Endothelial cell (in vitro differentiated cells): ENCODE measurements around the gene CAMTA1. TPM values are rescaled to one million over a fixed set of nuclear protein-coding genes. Genes with fewer than 3 reads are reported as not detected.

Source experiments
- DNase-seq: peaks from one replicate; pipeline ENCODE4 v3.0.0; 2021; ENCODE audit warnings: low spot score
- H3K27ac Mint-ChIP-seq: one replicate; pipeline ENCODE4 v1.8.0; 2021; ENCODE audit warnings: mixed read lengths, inconsistent platforms; ENCODE audit not compliant: unreplicated experiment
- H3K27me3 Mint-ChIP-seq: one replicate; pipeline ENCODE4 v1.8.0; 2021; ENCODE audit warnings: mild to moderate bottlenecking, moderate library complexity, mixed read lengths, inconsistent platforms; ENCODE audit not compliant: unreplicated experiment
- H3K36me3 Mint-ChIP-seq: one replicate; pipeline ENCODE4 v1.8.0; 2021; ENCODE audit warnings: mild to moderate bottlenecking, low read depth, mixed read lengths, inconsistent platforms; ENCODE audit not compliant: unreplicated experiment
- H3K4me1 Mint-ChIP-seq: one replicate; pipeline ENCODE4 v1.8.0; 2021; ENCODE audit warnings: mild to moderate bottlenecking, mixed read lengths, inconsistent platforms; ENCODE audit not compliant: unreplicated experiment
- H3K4me3 Mint-ChIP-seq: one replicate; pipeline ENCODE4 v1.8.0; 2021; ENCODE audit warnings: mild to moderate bottlenecking, mixed read lengths, inconsistent platforms; ENCODE audit not compliant: unreplicated experiment
- H3K9me3 Mint-ChIP-seq: one replicate; pipeline ENCODE4 v1.8.0; 2021; ENCODE audit warnings: mixed read lengths, inconsistent platforms; ENCODE audit not compliant: unreplicated experiment
- CTCF ChIP-seq: fragments of 200-600 bp; sonication (generic); IDR thresholded peaks from one replicate; pipeline ENCODE4 v1.5.0; 2021; ENCODE audit warnings: antibody characterized with exemption; ENCODE audit not compliant: unreplicated experiment
- total RNA-seq: library from RNA; stranded (reverse); fragmentation: NEBNext Ultra II Directional; extraction: Animal tissue kit (Norgen Biotek cat#: 25700); gene quantifications from one replicate; pipeline ENCODE4 v1.2.1, GENCODE V29; 2021; ENCODE audit not compliant: unreplicated experiment

The CAMTA1 gene
- total RNA-seq, 1 donor from 2014 or later = 87.3 TPM

DNA sequence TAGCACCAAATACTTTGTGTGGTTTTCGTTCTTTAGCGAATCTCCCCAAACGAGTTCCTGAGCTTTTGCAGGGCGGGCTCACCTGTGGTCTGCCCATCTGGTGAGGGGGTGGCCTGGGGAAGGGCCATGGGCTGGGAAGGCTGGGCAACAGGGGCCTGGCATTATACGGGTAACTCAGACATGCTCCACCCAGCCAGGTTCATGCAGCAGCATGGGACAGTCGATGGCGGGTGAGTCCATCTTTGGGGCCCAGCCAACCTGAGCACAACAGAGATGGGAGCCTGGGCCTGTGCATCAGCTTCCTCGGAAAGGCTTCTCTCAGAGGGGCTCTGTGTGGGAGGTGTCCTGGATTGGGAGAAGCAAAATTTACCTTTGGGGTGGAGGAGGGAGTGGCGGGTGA is 302.6 kb downstream of the CAMTA1 start:
- Mint-ChIP-seq H3K27ac (no peak overlapping the region), H3K36me3 (no peaks in the 10 kb centered on the region), H3K4me1 (no peaks in the 10 kb centered on the region), H3K9me3 (no peaks in the 10 kb centered on the region), H3K27me3 (peaks cover 1% of the 10 kb centered on the region), H3K4me3 (no peak overlapping the region)
- DNase-seq = no peak
- TF ChIP-seq CTCF = no peak

DNA sequence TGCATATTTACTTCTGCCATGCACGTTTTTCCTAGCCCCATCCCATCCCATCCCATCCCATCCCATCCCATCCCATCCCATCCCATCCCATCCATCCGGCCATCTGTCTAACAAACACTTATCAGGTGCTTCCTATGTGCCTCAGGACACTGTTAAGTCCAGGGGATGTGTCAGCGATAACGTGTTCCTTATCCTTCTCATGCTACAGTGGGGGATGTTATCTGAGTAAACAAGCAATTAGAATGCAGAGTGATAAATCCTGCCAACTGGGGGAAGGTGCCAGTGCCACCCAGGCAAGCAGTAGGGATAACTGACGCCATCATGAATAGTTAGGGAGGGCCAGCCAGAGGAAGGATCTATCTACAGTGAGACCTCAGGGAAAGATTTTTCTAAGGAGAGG is 304.2 kb downstream of the CAMTA1 start:
- no peak for DNase-seq
- H3K9me3 Mint-ChIP-seq = no peaks in the 10 kb centered on the region
- peaks cover 1% of the 10 kb centered on the region for H3K27me3 Mint-ChIP-seq
- no peak overlapping the region for H3K4me3 Mint-ChIP-seq
- no peaks in the 10 kb centered on the region for H3K4me1 Mint-ChIP-seq
- H3K36me3 Mint-ChIP-seq = no peaks in the 10 kb centered on the region
- H3K27ac Mint-ChIP-seq = no peak overlapping the region
- TF ChIP-seq CTCF = no peak

- TF ChIP-seq CTCF = no peak
- Mint-ChIP-seq H3K36me3 (no peaks in the 10 kb centered on the region), H3K4me1 (peaks cover 6% of the 10 kb centered on the region), H3K27me3 (peaks cover 1% of the 10 kb centered on the region), H3K4me3 (no peak overlapping the region), H3K27ac (no peak overlapping the region), H3K9me3 (no peaks in the 10 kb centered on the region)
- no peak for DNase-seq
Observed at GRCh38 chr1:7093297-7093696, 308.0 kb downstream of the CAMTA1 start.

DNA sequence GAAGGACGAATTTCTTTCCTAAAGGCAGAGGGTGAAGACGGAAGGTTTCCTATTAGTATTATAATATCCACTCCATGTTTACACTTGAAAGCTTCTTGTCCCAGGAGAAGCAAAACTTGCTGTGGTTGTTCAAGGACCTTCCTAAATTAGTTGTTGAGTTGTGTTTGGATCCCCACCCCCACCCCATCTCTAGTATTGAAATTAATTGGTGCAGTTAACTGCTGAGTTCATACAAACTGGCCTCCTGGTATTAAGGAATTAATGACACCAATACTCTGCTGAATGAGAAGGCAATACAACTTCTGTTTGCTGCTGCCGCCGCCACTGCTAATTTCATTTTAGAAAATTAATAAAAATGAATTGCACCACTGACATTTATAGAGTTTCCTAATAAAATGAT is 308.8 kb downstream of the CAMTA1 start:
- Mint-ChIP-seq H3K27ac (no peak overlapping the region), H3K27me3 (peaks cover 1% of the 10 kb centered on the region), H3K4me1 (peaks cover 7% of the 10 kb centered on the region), H3K9me3 (no peaks in the 10 kb centered on the region), H3K4me3 (no peak overlapping the region), H3K36me3 (no peaks in the 10 kb centered on the region)
- no peak for DNase-seq
- no peak for TF ChIP-seq CTCF

GRCh38 chr1:7094509-7094908 is 309.3 kb downstream of the CAMTA1 start:
- H3K4me1 Mint-ChIP-seq = peaks cover 7% of the 10 kb centered on the region
- no peaks in the 10 kb centered on the region for H3K36me3 Mint-ChIP-seq
- no peak for TF ChIP-seq CTCF
- no peak for DNase-seq
- H3K9me3 Mint-ChIP-seq = no peaks in the 10 kb centered on the region
- H3K27me3 Mint-ChIP-seq = peaks cover 1% of the 10 kb centered on the region
- H3K27ac Mint-ChIP-seq = no peak overlapping the region
- H3K4me3 Mint-ChIP-seq = no peak overlapping the region
